B cell (primary cell): Measurements from ENCODE around the gene HAGHL. TPM values are rescaled to one million over a fixed set of nuclear protein-coding genes. Genes with fewer than 3 reads are reported as not detected.
A peak's percentile ranks its signal among the peaks of the same experiment; 100 is the strongest.

ENCODE experiments used
- ATAC-seq: fragments of 200-7000 bp; cut with Tn5 transposase; one replicate; pipeline ENCODE4 v1.10.0; 2021; ENCODE audit warnings: low read depth, mild to moderate bottlenecking, moderate number of reproducible peaks, moderate library complexity
- CTCF ChIA-PET: fragments of 350-600 bp; sonication (Branson Sonifier 250); formaldehyde crosslinking; loops from one replicate; lab custom pipeline; 2021; ENCODE audit warnings: antibody characterized with exemption, inconsistent platforms; lab: Charles Lee
- POLR2A ChIA-PET: fragments of 350-600 bp; sonication (Branson Sonifier 250); formaldehyde crosslinking; loops from one replicate; lab custom pipeline; 2021; ENCODE audit warnings: antibody characterized with exemption; lab: Charles Lee
- DNase-seq: peaks from one replicate; pipeline ENCODE4 v3.0.0; 2013
- H2AFZ ChIP-seq: 2 replicates; pipeline ENCODE4 v1.6.1; 2012; ENCODE audit warnings: mild to moderate bottlenecking, low read depth, low read length; ENCODE audit not compliant: insufficient read depth, poor library complexity, severe bottlenecking
- H3K27ac ChIP-seq, 2 donors: 1 replicate in 1 of 2; 2 replicates in 1 of 2; pipeline ENCODE4 v1.5.1; 2012 to 2013; ENCODE audit warnings: low read length in 2 of 2, mild to moderate bottlenecking in 2 of 2, moderate library complexity in 1 of 2
- H3K27me3 ChIP-seq, 4 experiments: fragments of 200-600 bp in 1 of 4; sonication (generic) in 1 of 4; replicated peaks in 1 of 4; 1 replicate in 2 of 4; 2 replicates in 2 of 4; pipeline versions ENCODE4 v1.6.1 to v1.7.0; 2013 to 2016; ENCODE audit warnings: low read length in 3 of 4, mild to moderate bottlenecking in 2 of 4, mixed read lengths in 1 of 4, moderate library complexity in 1 of 4; ENCODE audit not compliant: insufficient read depth in 4 of 4, control insufficient read depth in 3 of 4; ENCODE audit errors: control extremely low read depth in 1 of 4
- H3K36me3 ChIP-seq, 2 experiments: replicated peaks in 1 of 2; 1 replicate in 1 of 2; 2 replicates in 1 of 2; pipeline versions ENCODE4 v1.6.1 to v1.7.1; 2013; ENCODE audit warnings: low read length in 1 of 2; ENCODE audit not compliant: insufficient read depth in 2 of 2, control insufficient read depth in 1 of 2; ENCODE audit errors: control extremely low read depth in 1 of 2, extremely low read depth in 1 of 2
- H3K4me1 ChIP-seq, 2 donors: fragments of 200-600 bp in 1 of 2; sonication (generic) in 1 of 2; 1 replicate in 1 of 2; 2 replicates in 1 of 2; pipeline versions ENCODE4 v1.5.1 to v1.6.1; 2013 to 2017; ENCODE audit warnings: low read length in 2 of 2; ENCODE audit not compliant: control insufficient read depth in 2 of 2, insufficient read depth in 2 of 2
- H3K4me2 ChIP-seq: replicated peaks from 2 replicates; pipeline ENCODE3; 2012; ENCODE audit warnings: mild to moderate bottlenecking, low read depth, low read length; ENCODE audit not compliant: poor library complexity, severe bottlenecking
- H3K4me3 ChIP-seq, 5 experiments: fragments of 200-600 bp in 1 of 5; sonication (generic) in 1 of 5; 1 replicate in 3 of 5; 2 replicates in 2 of 5; pipeline versions ENCODE4 v1.5.1 to v1.7.0; 2011 to 2016; ENCODE audit warnings: low read length in 4 of 5, mild to moderate bottlenecking in 4 of 5, low read depth in 2 of 5, control low read depth in 1 of 5, moderate library complexity in 1 of 5; ENCODE audit not compliant: insufficient read depth in 1 of 5; ENCODE audit errors: control extremely low read depth in 1 of 5, extremely low read depth in 1 of 5
- H3K79me2 ChIP-seq: fragments of 200-600 bp; sonication (generic); one replicate; pipeline ENCODE4 v1.6.0; 2016; ENCODE audit warnings: low read length; ENCODE audit not compliant: control insufficient read depth, insufficient read depth
- H3K9ac ChIP-seq: fragments of 200-600 bp; sonication (generic); 2 replicates; pipeline ENCODE4 v1.6.1; 2017; ENCODE audit warnings: mild to moderate bottlenecking, low read length, moderate library complexity
- H3K9me3 ChIP-seq, 3 donors: one replicate each; pipeline versions ENCODE4 v1.6.1 to v1.7.1; 2013; ENCODE audit warnings: low read length in 2 of 3; ENCODE audit not compliant: control insufficient read depth in 2 of 3, insufficient read depth in 1 of 3; ENCODE audit errors: control extremely low read depth in 1 of 3
- H4K20me1 ChIP-seq: 2 replicates; pipeline ENCODE4 v1.6.0; 2012; ENCODE audit warnings: mild to moderate bottlenecking, low read length; ENCODE audit not compliant: insufficient read depth, control insufficient read depth, poor library complexity, severe bottlenecking
- H3K27ac Mint-ChIP-seq: one replicate; pipeline ENCODE4 v1.8.0; 2021; ENCODE audit warnings: mixed read lengths
- H3K27me3 Mint-ChIP-seq: one replicate; pipeline ENCODE4 v1.8.0; 2021; ENCODE audit warnings: mixed read lengths
- H3K4me1 Mint-ChIP-seq: one replicate; pipeline ENCODE4 v1.8.0; 2021; ENCODE audit warnings: mixed read lengths
- H3K4me3 Mint-ChIP-seq: one replicate; pipeline ENCODE4 v1.8.0; 2021; ENCODE audit warnings: mixed read lengths
- H3K9me3 Mint-ChIP-seq: one replicate; pipeline ENCODE4 v1.8.0; 2022; ENCODE audit warnings: mixed read lengths; ENCODE audit not compliant: insufficient read depth
- CTCF ChIP-seq: fragments of 200-600 bp; IDR thresholded peaks from one replicate; pipeline ENCODE4 v1.8.0; 2022; ENCODE audit warnings: antibody characterized with exemption, mild to moderate bottlenecking
- EZH2 ChIP-seq: IDR thresholded peaks from 2 replicates; pipeline ENCODE4 v1.6.1; 2012; ENCODE audit warnings: borderline replicate concordance, low read depth, mild to moderate bottlenecking, moderate library complexity, low read length; ENCODE audit not compliant: insufficient read depth, poor library complexity, severe bottlenecking
- WGBS: methylation state at CpG from one replicate; pipeline ENCODE4 v1.1.5; 2013; ENCODE audit warnings: missing lambda C conversion rate; ENCODE audit not compliant: insufficient coverage; 5-methylcytosine and 5-hydroxymethylcytosine counted together
- intact Hi-C: fragments of 100-400 bp; cut with micrococcal nuclease; formaldehyde crosslinking; loops from one replicate; pipeline ENCODE4 v1.10.0; 2022
- polyA plus RNA-seq: library from polyadenylated mRNA; depleted of rRNA; stranded (reverse); fragments of >200 nt; gene quantifications from 2 replicates; pipeline ENCODE4 v1.2.3, GENCODE V29; 2012
- total RNA-seq, 2 donors: library from RNA; stranded (reverse); fragments of 120-200 nt in 1 of 2; gene quantifications; 1 replicate in 1 of 2; 2 replicates in 1 of 2; pipeline versions ENCODE4 v1.2.3 to v1.2.4, GENCODE V29; 2013 to 2022

HAGHL gene
- total and polyA plus RNA-seq, 2 donors (not counting 1 experiment from before 2014, with no cell fraction given): 32.3 to 87.1 TPM

- Histone ChIP-seq H3K36me3 (no peaks in the 10 kb centered on the region), H3K4me3 (no peak overlapping the region), H3K4me2 (no peak overlapping the region), H2AFZ (no peak overlapping the region), H3K9ac (no peak overlapping the region), H3K27ac (no peak overlapping the region), H3K79me2 (peaks cover 14% of the 10 kb centered on the region), H3K27me3 (peaks cover 0 to 42% (median 14%) of the 10 kb centered on the region in 4 experiments), H4K20me1 (peaks cover 4% of the 10 kb centered on the region), H3K9me3 (peaks cover 0 to 28% (median 0%) of the 10 kb centered on the region in 3 donors), H3K4me1 (peaks cover 37 to 42% of the 10 kb centered on the region in 2 donors)
- ChIA-PET POLR2A (no interaction called here), CTCF (no interaction called here)
- Mint-ChIP-seq H3K27me3 (peaks cover 17% of the 10 kb centered on the region), H3K4me1 (peaks cover 29% of the 10 kb centered on the region), H3K9me3 (no peaks in the 10 kb centered on the region), H3K4me3 (peak overlapping the region; percentile 55), H3K27ac (no peak overlapping the region)
- TF ChIP-seq EZH2 (no peak), CTCF (no peak)
- WGBS: no CpG with 5 or more reads among the region's 10 CpGs
- no peak for ATAC-seq
- DNase-seq: no peak
- intact Hi-C loops: no loop called here
These were observed 34.4 kb upstream of the HAGHL start for GRCh38 chr16:692356-693108.

GRCh38 chr16:693364-693763 lies 33.5 kb upstream of the HAGHL start:
- Histone ChIP-seq H3K36me3 (no peaks in the 10 kb centered on the region), H3K9me3 (peaks cover 0 to 28% (median 0%) of the 10 kb centered on the region in 3 donors), H3K4me3 (no peak overlapping the region), H3K9ac (no peak overlapping the region), H3K4me1 (peaks cover 37 to 42% of the 10 kb centered on the region in 2 donors), H4K20me1 (peaks cover 4% of the 10 kb centered on the region), H3K79me2 (peaks cover 14% of the 10 kb centered on the region), H2AFZ (no peak overlapping the region), H3K27ac (no peak overlapping the region), H3K4me2 (peak overlapping the region; percentile 96), H3K27me3 (peaks cover 0 to 42% (median 15%) of the 10 kb centered on the region in 4 experiments)
- Mint-ChIP-seq H3K27ac (no peak overlapping the region), H3K4me3 (peak overlapping the region; percentile 39), H3K27me3 (peaks cover 17% of the 10 kb centered on the region), H3K4me1 (peaks cover 29% of the 10 kb centered on the region), H3K9me3 (no peaks in the 10 kb centered on the region)
- TF ChIP-seq EZH2: no peak
- no peak for TF ChIP-seq CTCF
- no peak for DNase-seq
- no peak for ATAC-seq
- ChIA-PET CTCF (no interaction called here), POLR2A (no interaction called here)
- intact Hi-C loops: no loop called here
- 51% methylated on average over 20 of the region's 22 CpGs for WGBS
